Tibial artery (tissue), 4 donors: Measurements from ENCODE around the gene OSBPL3.

ENCODE experiments used
- DNase-seq, 2 donors: peaks; one replicate each; pipeline ENCODE4 v3.0.0-alpha.2; 2019
- H3K27ac ChIP-seq, 2 donors: fragments of 200-600 bp; sonication (generic) in 1 of 2; 1 replicate in 1 of 2; 2 replicates in 1 of 2; pipeline ENCODE4 v1.5.1; 2018 to 2019; ENCODE audit warnings: mild to moderate bottlenecking in 1 of 2
- H3K27me3 ChIP-seq, 2 donors: fragments of 200-600 bp; sonication (generic) in 1 of 2; one replicate each; pipeline versions ENCODE4 v1.5.1 to v1.6.0; 2016 to 2019
- H3K36me3 ChIP-seq, 3 donors: fragments of 200-600 bp; sonication (generic) in 2 of 3; one replicate each; pipeline ENCODE4 v1.5.1; 2016 to 2019; ENCODE audit warnings: mild to moderate bottlenecking in 2 of 3
- H3K4me1 ChIP-seq, 4 donors: fragments of 200-600 bp; sonication (generic) in 2 of 4; 1 replicate in 3 of 4; 2 replicates in 1 of 4; pipeline ENCODE4 v1.5.1; 2016 to 2019
- H3K4me3 ChIP-seq, 2 donors: fragments of 200-600 bp; sonication (generic) in 1 of 2; 1 replicate in 1 of 2; 2 replicates in 1 of 2; pipeline ENCODE4 v1.5.1; 2018 to 2019; ENCODE audit warnings: mild to moderate bottlenecking in 2 of 2
- H3K9me3 ChIP-seq, 3 donors: fragments of 200-600 bp; sonication (generic) in 1 of 3; one replicate each; pipeline ENCODE4 v1.5.1; 2016 to 2019
- intact Hi-C: fragments of 100-400 bp; cut with DNase I; formaldehyde crosslinking; loops from one replicate; pipeline ENCODE4 v1.15.0; 2023; ENCODE audit warnings: low total_unique reads
- TF ChIP-seq, protein P1 (sequence below), 2 experiments: fragments of 200-600 bp in 1 of 2; fragments of 450-650 bp in 1 of 2; IDR thresholded peaks; one replicate each; pipeline ENCODE4 v1.5.1; 2017 to 2019; ENCODE audit warnings: antibody characterized with exemption in 2 of 2, mild to moderate bottlenecking in 1 of 2, moderate library complexity in 1 of 2

OSBPL3 gene

DNA sequence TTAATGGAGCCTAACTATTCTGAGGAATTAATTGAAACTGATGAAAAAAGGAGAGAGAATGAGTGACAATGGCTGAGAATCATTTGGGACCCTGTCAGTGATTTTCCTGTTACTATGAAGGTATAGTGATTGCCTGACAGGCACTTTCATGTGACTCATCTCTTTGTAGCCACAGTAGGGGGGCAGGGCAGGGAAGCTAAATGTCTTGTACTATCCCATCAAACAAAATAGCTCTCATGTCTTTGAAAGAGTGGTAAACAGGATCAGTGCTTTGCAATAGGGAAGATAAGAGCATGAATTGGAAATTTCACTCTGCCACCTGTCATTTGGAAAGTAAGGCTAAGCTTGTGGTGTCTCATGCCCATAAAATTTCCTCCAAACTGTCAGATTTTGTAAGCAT is 128.2 kb downstream of the OSBPL3 start:
- TF ChIP-seq, protein P1, sequence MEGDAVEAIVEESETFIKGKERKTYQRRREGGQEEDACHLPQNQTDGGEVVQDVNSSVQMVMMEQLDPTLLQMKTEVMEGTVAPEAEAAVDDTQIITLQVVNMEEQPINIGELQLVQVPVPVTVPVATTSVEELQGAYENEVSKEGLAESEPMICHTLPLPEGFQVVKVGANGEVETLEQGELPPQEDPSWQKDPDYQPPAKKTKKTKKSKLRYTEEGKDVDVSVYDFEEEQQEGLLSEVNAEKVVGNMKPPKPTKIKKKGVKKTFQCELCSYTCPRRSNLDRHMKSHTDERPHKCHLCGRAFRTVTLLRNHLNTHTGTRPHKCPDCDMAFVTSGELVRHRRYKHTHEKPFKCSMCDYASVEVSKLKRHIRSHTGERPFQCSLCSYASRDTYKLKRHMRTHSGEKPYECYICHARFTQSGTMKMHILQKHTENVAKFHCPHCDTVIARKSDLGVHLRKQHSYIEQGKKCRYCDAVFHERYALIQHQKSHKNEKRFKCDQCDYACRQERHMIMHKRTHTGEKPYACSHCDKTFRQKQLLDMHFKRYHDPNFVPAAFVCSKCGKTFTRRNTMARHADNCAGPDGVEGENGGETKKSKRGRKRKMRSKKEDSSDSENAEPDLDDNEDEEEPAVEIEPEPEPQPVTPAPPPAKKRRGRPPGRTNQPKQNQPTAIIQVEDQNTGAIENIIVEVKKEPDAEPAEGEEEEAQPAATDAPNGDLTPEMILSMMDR (IDR thresholded peaks at IDR 0.05) = no peak
- Histone ChIP-seq H3K27me3 (no peaks in the 10 kb centered on the region), H3K36me3 (peaks cover 0 to 5% (median 0%) of the 10 kb centered on the region in 3 donors), H3K4me1 (no peaks in the 10 kb centered on the region), H3K27ac (no peak overlapping the region), H3K4me3 (no peak overlapping the region), H3K9me3 (no peaks in the 10 kb centered on the region)
- intact Hi-C loops = no loop called here
- no peak for DNase-seq

DNA sequence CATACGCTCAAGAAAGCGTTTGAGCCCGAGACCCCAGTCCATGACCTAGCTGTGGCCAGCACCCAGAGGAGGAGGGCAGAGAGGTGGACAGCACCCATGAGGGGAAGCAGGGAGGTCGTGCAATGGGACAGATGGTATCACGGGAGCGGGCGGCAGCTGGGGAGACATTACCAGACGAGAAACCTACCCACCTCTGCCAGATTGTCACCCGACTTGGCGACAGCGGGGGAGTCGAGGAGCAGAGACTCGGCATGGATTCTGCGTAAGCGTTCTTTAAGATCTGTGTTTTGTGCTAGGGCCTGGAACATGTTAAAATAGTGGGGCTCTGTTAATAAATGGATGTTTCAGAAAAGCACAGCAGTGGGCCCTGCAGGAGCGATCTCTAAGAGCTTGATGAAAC is 131.1 kb downstream of the OSBPL3 start:
- intact Hi-C loops = no loop called here
- TF ChIP-seq, protein P1 (IDR thresholded peaks at IDR 0.05) = no peak
- Histone ChIP-seq H3K27me3 (no peaks in the 10 kb centered on the region), H3K27ac (no peak overlapping the region), H3K36me3 (peaks cover 0 to 5% (median 0%) of the 10 kb centered on the region in 3 donors), H3K4me1 (no peaks in the 10 kb centered on the region), H3K9me3 (no peaks in the 10 kb centered on the region), H3K4me3 (no peak overlapping the region)
- DNase-seq = no peak

DNA sequence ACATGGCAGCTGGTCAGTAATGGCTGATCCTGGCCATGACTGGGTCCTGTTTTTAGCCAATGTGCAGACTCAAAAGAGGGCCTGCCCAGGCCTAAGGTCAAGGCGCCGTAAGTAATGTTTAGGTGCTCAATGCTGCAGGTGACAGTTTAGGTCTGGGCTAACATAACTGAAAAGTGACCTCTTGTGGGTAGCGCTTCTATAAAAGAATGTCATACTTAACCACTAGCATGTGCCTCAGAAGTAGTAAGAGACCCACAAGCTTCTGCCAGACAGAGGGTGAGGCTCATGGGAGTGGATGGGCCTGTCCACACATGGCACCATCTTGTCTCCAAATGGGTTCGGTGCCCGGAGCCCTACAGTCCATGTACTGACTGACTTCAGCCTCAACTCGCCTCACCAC is 132.2 kb downstream of the OSBPL3 start:
- H3K36me3 ChIP-seq = peaks cover 0 to 5% (median 0%) of the 10 kb centered on the region in 3 donors
- H3K27ac ChIP-seq = no peak overlapping the region
- H3K4me3 ChIP-seq = no peak overlapping the region
- TF ChIP-seq, protein P1 (IDR thresholded peaks at IDR 0.05) = no peak
- intact Hi-C loops = no loop called here
- no peaks in the 10 kb centered on the region for H3K4me1 ChIP-seq
- no peaks in the 10 kb centered on the region for H3K9me3 ChIP-seq
- no peaks in the 10 kb centered on the region for H3K27me3 ChIP-seq
- DNase-seq = no peak

DNA sequence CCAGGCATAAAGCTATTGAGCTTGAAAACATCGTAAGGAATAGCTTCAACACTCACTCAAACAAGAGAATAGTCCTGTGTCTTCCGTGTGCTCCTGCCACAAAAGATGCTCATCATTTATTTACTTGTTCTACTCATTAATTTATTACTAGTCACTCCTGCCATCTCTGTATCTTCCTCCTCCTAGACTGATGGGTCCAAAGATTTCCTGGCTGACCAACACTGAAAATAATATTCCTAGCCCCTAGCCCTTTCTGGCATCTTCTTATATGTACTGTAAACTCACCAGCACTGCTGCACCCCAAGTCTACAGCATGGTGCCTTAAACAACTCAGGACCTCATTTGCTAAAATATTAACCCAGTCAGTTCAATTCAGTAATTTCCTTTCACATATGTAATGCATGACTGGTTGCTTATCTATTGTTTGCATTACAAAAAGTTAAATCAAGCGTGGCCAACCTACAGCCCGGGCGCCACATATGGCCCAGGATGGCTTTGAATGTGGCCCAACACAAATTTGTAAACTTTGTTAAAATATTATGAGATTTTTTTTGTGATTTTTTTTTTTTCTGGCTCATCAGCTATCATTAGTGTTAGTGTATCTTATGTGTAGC is 136.1 kb downstream of the OSBPL3 start:
- H3K4me3 ChIP-seq = no peak overlapping the region
- H3K27ac ChIP-seq = no peak overlapping the region
- intact Hi-C loops = no loop called here
- H3K27me3 ChIP-seq = no peaks in the 10 kb centered on the region
- no peaks in the 10 kb centered on the region for H3K4me1 ChIP-seq
- TF ChIP-seq, protein P1 (IDR thresholded peaks at IDR 0.05) = no peak
- H3K9me3 ChIP-seq = no peaks in the 10 kb centered on the region
- no peak for DNase-seq
- peaks cover 0 to 4% (median 0%) of the 10 kb centered on the region in 3 donors for H3K36me3 ChIP-seq

DNA sequence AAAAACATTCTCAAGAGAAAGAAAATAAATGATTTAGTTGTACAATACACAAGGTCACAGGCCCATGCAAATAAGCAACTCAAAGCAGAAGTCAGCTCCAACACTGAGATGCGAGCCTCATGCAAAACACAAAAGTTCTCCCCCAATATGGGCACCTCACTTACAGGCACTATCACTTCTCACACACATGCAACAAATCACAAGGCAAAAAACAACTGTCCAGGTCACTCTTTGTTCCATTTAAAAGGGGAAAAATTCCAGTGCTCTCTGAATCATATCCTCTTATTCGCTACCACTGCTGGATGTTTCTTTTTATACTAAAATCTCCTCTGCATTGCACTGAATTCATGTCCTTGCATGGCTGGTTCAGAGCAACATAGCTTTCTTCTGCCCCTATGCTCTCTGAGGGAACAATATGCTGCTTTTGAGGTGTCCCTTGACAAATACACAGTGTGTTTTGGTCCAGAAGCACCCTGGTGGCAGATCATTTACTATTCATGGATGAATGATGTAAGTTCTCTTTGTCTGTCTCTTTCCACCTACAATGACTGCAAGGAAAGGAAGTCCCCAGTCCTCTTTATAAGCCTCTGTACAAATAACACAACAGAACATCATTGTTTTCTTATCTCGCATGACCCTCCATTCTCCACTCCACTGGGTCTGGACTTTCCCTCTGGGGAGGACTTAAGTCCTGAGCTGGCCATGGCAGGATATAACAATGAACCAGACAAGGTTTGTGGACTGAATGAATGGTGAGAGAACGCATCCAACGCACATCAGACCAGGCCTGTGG is 137.3 kb downstream of the OSBPL3 start:
- Histone ChIP-seq H3K4me1 (no peaks in the 10 kb centered on the region), H3K9me3 (no peaks in the 10 kb centered on the region), H3K27ac (no peak overlapping the region), H3K36me3 (no peaks in the 10 kb centered on the region), H3K27me3 (no peaks in the 10 kb centered on the region), H3K4me3 (no peak overlapping the region)
- intact Hi-C loops = no loop called here
- no peak for DNase-seq
- TF ChIP-seq, protein P1 (IDR thresholded peaks at IDR 0.05) = no peak
